ENCODE measurements around the gene S1PR5. TPM values are rescaled to one million over a fixed set of nuclear protein-coding genes. Genes with fewer than 3 reads are reported as not detected.

S1PR5 gene
- total and polyA plus RNA-seq, 9 of the 15 experiments (the other 6 are each of a cell fraction or from before 2014, with no cell fraction given) = 0.03 to 0.54 (median 0.35) TPM; not detected in 4

GRCh38 chr19:10501971-10502523 lies 15.2 kb downstream of the S1PR5 start (continued):
- TF ChIP-seq ZFP91 (CRISPR knock-in tag; IDR thresholded peaks at IDR 0.05) = peak; percentile 67
- TF ChIP-seq SOX6 (IDR thresholded peaks at IDR 0.05) = no peak
- TF ChIP-seq, protein P1, sequence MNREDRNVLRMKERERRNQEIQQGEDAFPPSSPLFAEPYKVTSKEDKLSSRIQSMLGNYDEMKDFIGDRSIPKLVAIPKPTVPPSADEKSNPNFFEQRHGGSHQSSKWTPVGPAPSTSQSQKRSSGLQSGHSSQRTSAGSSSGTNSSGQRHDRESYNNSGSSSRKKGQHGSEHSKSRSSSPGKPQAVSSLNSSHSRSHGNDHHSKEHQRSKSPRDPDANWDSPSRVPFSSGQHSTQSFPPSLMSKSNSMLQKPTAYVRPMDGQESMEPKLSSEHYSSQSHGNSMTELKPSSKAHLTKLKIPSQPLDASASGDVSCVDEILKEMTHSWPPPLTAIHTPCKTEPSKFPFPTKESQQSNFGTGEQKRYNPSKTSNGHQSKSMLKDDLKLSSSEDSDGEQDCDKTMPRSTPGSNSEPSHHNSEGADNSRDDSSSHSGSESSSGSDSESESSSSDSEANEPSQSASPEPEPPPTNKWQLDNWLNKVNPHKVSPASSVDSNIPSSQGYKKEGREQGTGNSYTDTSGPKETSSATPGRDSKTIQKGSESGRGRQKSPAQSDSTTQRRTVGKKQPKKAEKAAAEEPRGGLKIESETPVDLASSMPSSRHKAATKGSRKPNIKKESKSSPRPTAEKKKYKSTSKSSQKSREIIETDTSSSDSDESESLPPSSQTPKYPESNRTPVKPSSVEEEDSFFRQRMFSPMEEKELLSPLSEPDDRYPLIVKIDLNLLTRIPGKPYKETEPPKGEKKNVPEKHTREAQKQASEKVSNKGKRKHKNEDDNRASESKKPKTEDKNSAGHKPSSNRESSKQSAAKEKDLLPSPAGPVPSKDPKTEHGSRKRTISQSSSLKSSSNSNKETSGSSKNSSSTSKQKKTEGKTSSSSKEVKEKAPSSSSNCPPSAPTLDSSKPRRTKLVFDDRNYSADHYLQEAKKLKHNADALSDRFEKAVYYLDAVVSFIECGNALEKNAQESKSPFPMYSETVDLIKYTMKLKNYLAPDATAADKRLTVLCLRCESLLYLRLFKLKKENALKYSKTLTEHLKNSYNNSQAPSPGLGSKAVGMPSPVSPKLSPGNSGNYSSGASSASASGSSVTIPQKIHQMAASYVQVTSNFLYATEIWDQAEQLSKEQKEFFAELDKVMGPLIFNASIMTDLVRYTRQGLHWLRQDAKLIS (CRISPR knock-in tag; IDR thresholded peaks at IDR 0.05) = 0 out of 2 replicates have a peak, but pooled peaks have one; percentile 11
- no peak for TF ChIP-seq BCOR (IDR thresholded peaks at IDR 0.05)
- no peak for TF ChIP-seq ZBTB11 (CRISPR knock-in tag; IDR thresholded peaks at IDR 0.05)
- no peak for TF ChIP-seq MYNN (IDR thresholded peaks at IDR 0.05)
- TF ChIP-seq MYNN (CRISPR knock-in tag; IDR thresholded peaks at IDR 0.05) = peak; percentile 50; the same call in 1 of the 2 replicates
- TF ChIP-seq HSF4 (CRISPR knock-in tag; IDR thresholded peaks at IDR 0.05; ENCODE audit: borderline replicate concordance) = no peak
- TF ChIP-seq SPI1 (IDR thresholded peaks at IDR 0.05; ENCODE audit: borderline replicate concordance, low read depth, low read length) = no peak
- no peak for TF ChIP-seq CEBPG (CRISPR knock-in tag; IDR thresholded peaks at IDR 0.05)
- no peak for TF ChIP-seq CEBPG (tag; conservative IDR thresholded peaks at IDR 0.05 in 1 of 2, IDR thresholded peaks at IDR 0.05 in 1 of 2)
- no peak for TF ChIP-seq ZNF511 (CRISPR knock-in tag; IDR thresholded peaks at IDR 0.05)
- TF ChIP-seq JUND (IDR thresholded peaks at IDR 0.05; ENCODE audit: borderline replicate concordance, low read depth, low read length) = no peak
- TF ChIP-seq JUND (tag; IDR thresholded peaks at IDR 0.05; ENCODE audit: borderline replicate concordance, low read depth, low read length) = no peak
- no peak for TF ChIP-seq SUPT5H (IDR thresholded peaks at IDR 0.05)
- TF ChIP-seq SMC3 (conservative IDR thresholded peaks at IDR 0.05; ENCODE audit: insufficient read depth, low read depth, low read length) = no peak
- peak; percentile 93; the same call in 1 of the 2 replicates for TF ChIP-seq KAT7 (CRISPR knock-in tag; IDR thresholded peaks at IDR 0.05; ENCODE audit: borderline replicate concordance)
- no peak for TF ChIP-seq MECOM (CRISPR knock-in tag; IDR thresholded peaks at IDR 0.05)

Data from K562 (cell line).